Hematopoietic multipotent progenitor cell treated with erythropoietin and hydrocortisone succinate and interleukin-3 and kit ligand, for 6 days (in vitro differentiated cells): ENCODE results near the gene CUBN.
"Not testable (repeated sequence)": the region's sequence is repeated elsewhere in the genome, so short reads cannot be mapped to it uniquely, and the experiment has no call there.

Experiments used
- DNase-seq: peaks from one replicate; pipeline ENCODE4 v3.0.0-alpha.2; 2015

The CUBN gene

GRCh38 chr10:17033529-17034260, 95.9 kb downstream of the CUBN start:
- DNase-seq, result no peak

GRCh38 chr10:17031637-17032635, 97.7 kb downstream of the CUBN start:
- peak; percentile 20 for DNase-seq

- DNase-seq, result peak; percentile 74
Measured at GRCh38 chr10:17029581-17030271, 99.9 kb downstream of the CUBN start.

DNA sequence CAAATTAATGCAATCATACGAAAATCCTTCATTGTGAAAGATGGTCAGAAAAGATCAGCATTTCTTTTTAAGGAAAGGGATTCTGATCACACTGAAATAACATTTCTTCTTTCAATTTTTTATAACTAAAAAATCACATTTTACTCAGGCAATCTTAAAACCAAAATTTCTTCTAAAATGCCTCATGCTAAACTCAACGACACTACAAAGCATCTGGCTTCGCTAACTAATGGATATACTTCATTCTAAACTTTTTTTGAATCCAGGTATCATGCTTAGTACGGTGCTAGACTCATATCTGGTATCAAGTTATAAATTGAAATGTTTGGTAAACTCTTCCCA, 100.4 kb downstream of the CUBN start:
- DNase-seq, result no peak

DNA sequence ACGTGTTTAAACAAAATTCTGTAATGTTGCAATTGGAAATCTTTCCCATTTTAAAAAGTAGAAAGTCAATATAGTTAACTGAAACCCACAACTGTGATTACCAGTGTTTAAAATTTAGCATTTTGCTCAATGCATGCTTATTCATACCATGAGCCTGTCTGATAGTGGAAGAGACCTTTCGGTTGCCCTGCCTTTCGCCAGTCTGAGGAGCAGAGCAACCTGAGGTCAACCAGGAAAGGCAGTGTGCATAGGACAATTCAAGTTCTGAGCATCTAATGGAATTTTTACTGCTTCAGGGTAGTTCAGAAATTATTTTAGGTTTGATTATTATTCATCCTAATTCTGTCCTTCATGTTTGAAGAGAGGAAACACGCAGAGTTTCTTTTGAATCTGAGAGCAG, 100.8 kb downstream of the CUBN start:
- no peak for DNase-seq

DNA sequence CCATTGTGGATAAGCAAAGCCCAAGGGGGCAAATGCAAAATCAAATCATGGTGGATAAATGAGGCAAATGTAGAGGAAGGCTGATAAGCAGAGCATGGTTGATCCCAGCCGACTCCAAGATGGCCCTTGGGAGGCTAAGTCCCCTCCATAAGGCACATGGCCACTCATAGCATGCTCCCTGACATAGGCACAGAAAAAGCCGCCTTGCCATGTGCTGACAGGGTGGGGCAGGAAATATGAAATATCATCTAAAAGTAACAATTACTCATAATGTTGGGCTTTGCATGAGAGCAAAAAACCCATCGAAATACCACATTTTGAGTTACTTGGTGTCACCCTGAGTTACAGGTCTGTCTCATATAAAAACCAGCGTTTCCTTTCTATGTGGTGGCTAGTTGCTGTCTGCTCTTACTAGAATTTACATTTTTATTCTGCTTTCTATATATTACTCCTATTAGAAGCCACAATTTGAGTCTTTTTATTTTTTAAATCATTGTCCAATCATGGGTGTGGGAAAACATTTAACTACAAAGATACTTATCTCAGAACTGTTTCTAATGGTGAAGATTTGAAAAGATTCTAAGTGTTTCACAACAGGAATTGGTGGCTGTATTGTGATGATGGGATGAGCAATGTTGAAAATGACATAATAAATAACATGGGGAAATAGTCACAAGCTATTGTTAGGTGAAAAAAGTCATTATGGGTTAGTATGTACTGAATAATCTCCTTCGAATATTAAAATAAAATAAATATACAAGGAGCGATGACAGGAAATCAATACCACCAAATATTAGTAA, 102.7 kb downstream of the CUBN start:
- peak; percentile 35 for DNase-seq

DNA sequence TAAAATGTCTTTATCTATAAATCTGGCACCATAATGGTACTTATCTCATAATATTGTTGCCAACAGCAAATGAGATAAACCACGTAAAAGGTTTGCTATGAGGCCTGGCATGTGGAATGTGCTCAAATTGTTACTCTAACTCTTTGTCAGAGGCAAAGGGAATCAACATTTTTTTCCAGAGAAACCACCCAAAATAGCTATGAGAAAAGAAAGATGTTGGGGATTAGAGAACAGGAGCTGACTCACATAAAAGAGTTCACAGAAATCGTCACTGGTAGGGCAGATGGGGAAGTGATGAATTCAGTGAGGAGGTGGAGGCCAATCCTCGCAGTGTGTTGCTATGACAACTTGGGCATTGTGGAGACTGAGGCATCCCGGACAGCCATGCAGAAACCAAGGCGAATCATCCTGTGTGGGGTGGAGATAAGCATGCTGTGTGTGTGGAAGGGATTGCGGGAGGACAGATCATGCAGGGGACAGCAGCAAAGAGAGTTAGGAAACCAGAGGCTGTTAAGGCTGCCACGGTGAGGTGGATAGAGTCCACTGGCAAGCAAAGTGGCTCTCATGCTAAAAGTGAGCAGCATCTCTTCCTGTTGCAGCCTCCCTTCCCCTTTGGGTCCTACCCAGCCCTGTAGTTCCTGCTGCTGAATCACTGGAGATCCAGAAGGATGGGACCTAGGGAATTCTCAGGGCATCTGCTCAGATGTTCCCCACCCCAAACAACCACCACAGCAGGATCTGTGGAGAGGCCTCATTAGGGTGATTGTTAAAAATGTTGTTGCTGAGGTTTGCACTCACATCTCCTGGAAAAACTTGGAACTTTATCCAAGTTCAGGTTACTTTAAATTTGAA, 103.9 kb downstream of the CUBN start:
- peak; percentile 47 for DNase-seq

GRCh38 chr10:17024461-17024860, 105.2 kb downstream of the CUBN start:
- DNase-seq, result no peak

- peak; percentile 87 for DNase-seq
Measured at GRCh38 chr10:17023386-17024298, 106.0 kb downstream of the CUBN start.

- DNase-seq, result no peak
Measured at GRCh38 chr10:17022896-17023295, 106.7 kb downstream of the CUBN start.

DNA sequence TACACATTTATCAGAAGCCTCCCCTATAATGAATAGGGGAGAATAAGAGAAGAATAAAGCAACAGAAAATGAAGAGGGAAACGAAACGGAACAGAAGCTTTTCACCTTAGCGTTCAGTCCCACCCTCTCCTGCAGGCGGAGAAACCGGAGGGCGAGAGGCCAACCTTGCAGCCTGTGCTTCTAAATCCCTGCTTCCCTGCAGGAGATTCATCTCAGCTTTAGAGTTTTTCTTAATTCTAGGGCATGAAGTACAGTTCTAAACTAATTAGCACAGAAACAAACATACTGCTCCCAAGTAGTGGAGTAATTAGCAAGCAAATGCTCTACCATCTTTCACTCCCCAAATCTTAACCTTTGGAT, 107.2 kb downstream of the CUBN start:
- DNase-seq, result no peak

DNA sequence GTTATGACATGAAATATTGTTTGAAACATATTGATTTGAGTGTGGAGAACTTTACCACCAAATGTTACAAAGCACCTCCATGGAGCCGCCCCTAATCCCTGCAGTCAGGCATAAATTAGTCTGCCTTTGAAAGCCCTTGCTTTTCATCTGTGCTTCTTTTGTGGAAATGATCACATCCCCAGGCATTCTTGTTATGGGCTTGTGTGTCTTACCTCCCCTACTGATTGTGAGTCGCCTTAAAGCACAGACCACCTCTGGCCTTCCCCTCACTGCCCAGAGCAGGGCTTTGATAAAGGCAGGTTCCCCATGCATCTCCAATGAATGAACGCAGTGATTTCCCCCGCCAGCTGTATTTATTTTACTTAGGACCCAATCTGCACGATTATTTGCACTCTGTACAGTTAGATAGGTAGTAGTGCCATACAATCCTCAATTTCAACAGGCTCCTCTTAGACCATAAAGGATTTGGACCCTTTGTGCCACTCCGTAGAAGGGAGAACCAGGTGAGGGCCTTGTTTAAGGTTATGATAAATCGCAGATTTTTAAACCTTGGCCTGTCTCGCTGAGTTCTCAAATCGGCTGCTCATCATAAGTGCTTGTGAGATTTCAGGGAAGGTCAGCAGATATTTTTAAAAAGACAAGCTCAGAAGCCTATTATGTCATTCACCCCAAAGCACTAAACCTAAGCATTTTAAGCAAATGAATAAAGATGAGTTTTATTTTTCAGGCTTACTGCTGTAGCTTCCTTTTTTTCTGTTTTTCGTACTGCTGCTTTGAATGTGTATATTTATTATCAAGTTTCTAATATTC, 107.8 kb downstream of the CUBN start:
- no peak for DNase-seq

GRCh38 chr10:17019696-17020095, 109.9 kb downstream of the CUBN start:
- no peak for DNase-seq

- not testable (repeated sequence) for DNase-seq
Measured at GRCh38 chr10:17013131-17013983, 116.3 kb downstream of the CUBN start.

DNA sequence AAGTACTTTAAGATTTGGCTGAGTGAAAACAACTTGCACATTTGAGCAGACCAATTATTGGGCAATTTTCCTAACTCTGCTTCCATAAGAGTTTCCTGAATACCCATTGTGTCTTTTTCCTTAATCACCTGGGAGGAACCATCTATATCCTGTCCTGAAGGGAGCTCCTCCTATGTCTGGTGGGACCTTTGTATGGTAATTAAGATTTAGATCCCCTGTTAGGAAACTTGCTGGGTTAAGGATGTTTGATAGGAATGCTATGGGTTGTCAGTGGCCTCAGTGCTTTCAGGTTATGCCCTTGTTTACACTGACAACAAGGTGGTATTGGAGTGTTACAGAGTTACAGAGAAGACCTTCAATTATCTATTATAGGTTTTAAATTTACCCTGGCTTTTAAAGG, 116.9 kb downstream of the CUBN start:
- not testable (repeated sequence) for DNase-seq

GRCh38 chr10:17010363-17011145, 119.1 kb downstream of the CUBN start:
- DNase-seq, result no peak

DNA sequence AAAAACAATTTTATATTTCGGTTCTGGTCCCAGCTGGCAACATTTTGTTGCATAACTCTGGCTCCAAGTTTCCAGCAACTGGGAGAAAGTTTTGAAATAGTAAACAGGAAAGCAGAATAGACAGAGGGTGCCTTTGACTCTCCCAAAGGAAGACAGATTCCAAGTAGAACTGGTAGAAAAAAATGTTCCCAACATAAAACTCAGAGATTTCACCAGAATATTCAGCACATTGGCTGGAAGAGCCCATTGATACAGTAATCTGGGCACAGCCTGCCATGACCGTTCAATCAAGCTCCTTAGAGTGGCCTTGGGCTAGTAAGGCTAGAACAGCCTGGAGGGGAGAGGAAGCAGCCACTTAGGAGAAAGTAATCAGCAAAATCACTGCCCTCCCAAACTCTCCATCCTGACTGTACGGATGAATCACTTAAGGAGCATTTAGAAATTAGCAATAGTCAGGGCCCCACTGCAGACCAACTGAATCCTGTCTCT, 120.4 kb downstream of the CUBN start:
- no peak for DNase-seq

GRCh38 chr10:17007418-17007770, 122.2 kb downstream of the CUBN start:
- DNase-seq, result no peak
